ENCODE results near the gene L3HYPDH. TPM values are rescaled to one million over a fixed set of nuclear protein-coding genes. Genes with fewer than 3 reads are reported as not detected.
A peak's percentile ranks its signal among the peaks of the same experiment; 100 is the strongest.

Gene L3HYPDH
- total RNA-seq, 2 donors from 2014 or later: 69.0 to 74.9 TPM

- TF ChIP-seq, protein P1, sequence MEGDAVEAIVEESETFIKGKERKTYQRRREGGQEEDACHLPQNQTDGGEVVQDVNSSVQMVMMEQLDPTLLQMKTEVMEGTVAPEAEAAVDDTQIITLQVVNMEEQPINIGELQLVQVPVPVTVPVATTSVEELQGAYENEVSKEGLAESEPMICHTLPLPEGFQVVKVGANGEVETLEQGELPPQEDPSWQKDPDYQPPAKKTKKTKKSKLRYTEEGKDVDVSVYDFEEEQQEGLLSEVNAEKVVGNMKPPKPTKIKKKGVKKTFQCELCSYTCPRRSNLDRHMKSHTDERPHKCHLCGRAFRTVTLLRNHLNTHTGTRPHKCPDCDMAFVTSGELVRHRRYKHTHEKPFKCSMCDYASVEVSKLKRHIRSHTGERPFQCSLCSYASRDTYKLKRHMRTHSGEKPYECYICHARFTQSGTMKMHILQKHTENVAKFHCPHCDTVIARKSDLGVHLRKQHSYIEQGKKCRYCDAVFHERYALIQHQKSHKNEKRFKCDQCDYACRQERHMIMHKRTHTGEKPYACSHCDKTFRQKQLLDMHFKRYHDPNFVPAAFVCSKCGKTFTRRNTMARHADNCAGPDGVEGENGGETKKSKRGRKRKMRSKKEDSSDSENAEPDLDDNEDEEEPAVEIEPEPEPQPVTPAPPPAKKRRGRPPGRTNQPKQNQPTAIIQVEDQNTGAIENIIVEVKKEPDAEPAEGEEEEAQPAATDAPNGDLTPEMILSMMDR (IDR thresholded peaks at IDR 0.05): no peak
These were observed 19.5 kb downstream of the L3HYPDH start for GRCh38 chr14:59464486-59465315.

DNA sequence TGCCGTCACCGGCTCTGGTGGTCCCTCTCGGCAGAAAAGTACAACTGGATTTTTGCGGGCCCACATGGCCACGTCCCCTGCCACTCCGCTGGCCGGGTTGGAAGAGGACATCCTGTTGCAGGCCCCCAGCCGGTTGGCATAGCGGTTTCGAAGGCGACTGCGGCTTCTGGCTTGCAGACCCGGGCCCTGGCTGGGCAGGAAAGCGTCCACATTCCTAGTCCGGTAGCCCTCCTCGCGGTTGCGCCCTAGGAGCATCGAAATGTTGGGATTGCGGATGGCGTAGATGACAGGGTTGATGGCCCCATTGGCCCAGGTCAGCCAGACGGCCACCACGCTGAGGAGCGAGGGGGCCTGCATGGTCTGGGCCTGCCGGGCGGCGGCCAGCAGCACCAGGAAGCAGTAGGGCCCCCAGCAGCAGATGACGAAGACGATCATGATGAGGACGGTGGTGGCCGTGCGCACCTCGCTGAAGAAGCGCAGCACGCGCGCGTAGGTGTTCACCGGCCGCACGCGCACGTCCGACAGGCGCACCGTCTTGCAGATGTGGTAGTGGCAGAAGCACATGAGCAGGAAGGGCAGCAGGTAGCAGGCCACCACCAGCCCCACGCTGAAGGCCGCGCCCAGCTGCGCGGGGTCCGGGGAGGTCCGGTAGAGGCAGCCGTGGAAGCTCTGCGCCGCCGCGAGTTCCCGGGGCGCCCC is 20.3 kb downstream of the L3HYPDH start:
- no peak for DNase-seq (ENCODE audit: low spot score)
- peak overlapping the region; percentile 70 to 82 for H3K27ac ChIP-seq
- no peaks in the 10 kb centered on the region for H3K9me3 ChIP-seq

More at GRCh38 chr14:59464486-59465315, 19.5 kb downstream of the L3HYPDH start:
- H3K4me3 ChIP-seq: peak overlapping the region; percentile 84
- DNase-seq (ENCODE audit: low spot score): no peak
- peak overlapping the region; percentile 70 to 82 for H3K27ac ChIP-seq
- ATAC-seq (ENCODE audit: insufficient number of reproducible peaks, low FRiP score, low read depth): peak; percentile 73
- peaks cover 5 to 16% of the 10 kb centered on the region in 2 donors for H3K4me1 ChIP-seq (ENCODE audit: control insufficient read depth in 1 of 2, low read depth in 2 of 2)
- H3K27me3 ChIP-seq (replicated peaks; ENCODE audit: insufficient read depth): no peaks in the 10 kb centered on the region
- H3K9me3 ChIP-seq: no peaks in the 10 kb centered on the region
- no peaks in the 10 kb centered on the region for H3K36me3 ChIP-seq

GRCh38 chr14:59461891-59462290 is 22.3 kb downstream of the L3HYPDH start:
- ATAC-seq (ENCODE audit: insufficient number of reproducible peaks, low FRiP score, low read depth) (no peak), DNase-seq (ENCODE audit: low spot score) (no peak)
- Histone ChIP-seq H3K4me3 (no peak overlapping the region), H3K27ac (no peak overlapping the region), H3K36me3 (no peaks in the 10 kb centered on the region), H3K27me3 (replicated peaks; ENCODE audit: insufficient read depth) (no peaks in the 10 kb centered on the region), H3K9me3 (no peaks in the 10 kb centered on the region), H3K4me1 (ENCODE audit: control insufficient read depth in 1 of 2, low read depth in 2 of 2) (peaks cover 5 to 16% of the 10 kb centered on the region in 2 donors)
- TF ChIP-seq, protein P1 (IDR thresholded peaks at IDR 0.05): no peak

More for the DNA sequence above, 20.3 kb downstream of the L3HYPDH start:
- Histone ChIP-seq H3K4me3 (peak overlapping the region; percentile 84), H3K4me1 (ENCODE audit: control insufficient read depth in 1 of 2, low read depth in 2 of 2) (peaks cover 5 to 16% of the 10 kb centered on the region in 2 donors), H3K27me3 (replicated peaks; ENCODE audit: insufficient read depth) (no peaks in the 10 kb centered on the region), H3K36me3 (no peaks in the 10 kb centered on the region)
- TF ChIP-seq, protein P1 (IDR thresholded peaks at IDR 0.05): no peak
- ATAC-seq (ENCODE audit: insufficient number of reproducible peaks, low FRiP score, low read depth): no peak

DNA sequence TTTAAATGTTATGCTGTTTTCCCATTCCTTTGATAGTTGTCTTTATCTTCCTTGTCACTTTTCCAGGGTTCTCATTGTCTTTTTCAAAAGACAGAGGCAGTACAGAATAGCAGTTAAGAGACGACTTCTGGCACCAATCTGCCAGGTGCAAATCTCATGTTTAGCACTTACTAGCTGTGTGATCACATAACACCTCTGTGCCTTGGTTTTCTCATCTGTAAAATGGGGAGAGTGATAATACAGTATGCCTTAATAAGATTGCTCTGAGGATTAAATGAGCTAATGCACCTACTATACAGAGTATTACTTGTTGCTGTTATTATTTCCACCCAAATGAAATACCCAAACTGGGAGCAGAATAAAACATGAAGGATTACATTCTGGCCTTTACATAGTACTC is 23.8 kb downstream of the L3HYPDH start:
- TF ChIP-seq, protein P1 (IDR thresholded peaks at IDR 0.05): no peak
- H3K27ac ChIP-seq: no peak overlapping the region
- no peak for ATAC-seq (ENCODE audit: insufficient number of reproducible peaks, low FRiP score, low read depth)
- peaks cover 5 to 16% of the 10 kb centered on the region in 2 donors for H3K4me1 ChIP-seq (ENCODE audit: control insufficient read depth in 1 of 2, low read depth in 2 of 2)
- H3K9me3 ChIP-seq: no peaks in the 10 kb centered on the region
- H3K4me3 ChIP-seq: no peak overlapping the region
- no peaks in the 10 kb centered on the region for H3K27me3 ChIP-seq (replicated peaks; ENCODE audit: insufficient read depth)
- H3K36me3 ChIP-seq: no peaks in the 10 kb centered on the region
- no peak for DNase-seq (ENCODE audit: low spot score)

DNA sequence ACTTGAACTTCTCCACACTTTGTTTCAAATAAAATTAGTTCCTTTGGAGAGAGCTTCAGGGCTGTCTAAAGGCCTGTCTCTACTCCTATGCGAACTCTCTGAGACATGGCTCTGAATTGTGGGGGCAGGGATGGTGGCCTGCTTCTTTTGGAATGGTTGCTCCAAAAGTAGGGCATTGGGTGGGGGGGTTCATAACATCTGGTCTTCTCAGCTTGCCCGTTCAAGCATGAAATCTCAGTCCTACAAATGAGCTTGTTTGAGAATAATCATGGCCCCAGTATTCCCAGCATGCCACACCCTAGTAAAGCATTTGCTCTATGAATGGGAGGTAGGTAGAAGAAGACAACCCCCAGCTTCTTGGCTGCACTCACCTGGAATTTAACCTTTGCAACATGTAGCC is 25.7 kb downstream of the L3HYPDH start:
- no peaks in the 10 kb centered on the region for H3K9me3 ChIP-seq
- no peak for DNase-seq (ENCODE audit: low spot score)
- H3K27ac ChIP-seq: no peak overlapping the region
- H3K4me3 ChIP-seq: no peak overlapping the region
- peaks cover 8 to 20% of the 10 kb centered on the region in 2 donors for H3K4me1 ChIP-seq (ENCODE audit: control insufficient read depth in 1 of 2, low read depth in 2 of 2)
- H3K36me3 ChIP-seq: no peaks in the 10 kb centered on the region
- H3K27me3 ChIP-seq (replicated peaks; ENCODE audit: insufficient read depth): no peaks in the 10 kb centered on the region
- TF ChIP-seq, protein P1 (IDR thresholded peaks at IDR 0.05): no peak
- no peak for ATAC-seq (ENCODE audit: insufficient number of reproducible peaks, low FRiP score, low read depth)
